Cardiac fibroblast (primary cell): ENCODE measurements around the gene PDPK1.

Experiments used
- DNase-seq, 2 donors: peaks; one replicate each; pipeline versions ENCODE4 v3.0.0 to v3.0.0-alpha.2; 2010; ENCODE audit warnings: low read depth in 2 of 2
- H3K4me3 ChIP-seq, 2 donors: replicated peaks in 1 of 2; 1 replicate in 1 of 2; 2 replicates in 1 of 2; pipeline ENCODE4 v1.5.1; 2011; ENCODE audit warnings: low read depth in 2 of 2, low read length in 2 of 2, mild to moderate bottlenecking in 2 of 2, moderate library complexity in 1 of 2
- CTCF ChIP-seq: IDR thresholded peaks from one replicate; pipeline ENCODE4 v1.5.1; 2011; ENCODE audit warnings: low read depth, mild to moderate bottlenecking, low read length, inconsistent platforms

Gene PDPK1

GRCh38 chr16:2514333-2515179 lies 23.3 kb upstream of the PDPK1 start:
- no peak for DNase-seq
- TF ChIP-seq CTCF, result no peak
- H3K4me3 ChIP-seq, result peak overlapping the region; percentile 87

- H3K4me3 ChIP-seq, result peak overlapping the region; percentile 87
- DNase-seq, result no peak
- TF ChIP-seq CTCF, result no peak
Measured at GRCh38 chr16:2515180-2515851, 22.5 kb upstream of the PDPK1 start.

- H3K4me3 ChIP-seq, result peak overlapping the region in 1 of 2 donors; percentile 18
Measured at GRCh38 chr16:2516391-2517240, 21.2 kb upstream of the PDPK1 start.

GRCh38 chr16:2517954-2518605 lies 19.7 kb upstream of the PDPK1 start:
- no peak for TF ChIP-seq CTCF
- H3K4me3 ChIP-seq, result no peak overlapping the region
- DNase-seq, result no peak

More at GRCh38 chr16:2516391-2517240, 21.2 kb upstream of the PDPK1 start:
- TF ChIP-seq CTCF, result no peak
- DNase-seq, result no peak

- H3K4me3 ChIP-seq, result no peak overlapping the region
Measured at GRCh38 chr16:2518823-2519710, 18.8 kb upstream of the PDPK1 start.

More at GRCh38 chr16:2518823-2519710, 18.8 kb upstream of the PDPK1 start:
- no peak for TF ChIP-seq CTCF
- no peak for DNase-seq
